H9 (cell line): ENCODE measurements around the gene PRUNE2. TPM values are rescaled to one million over a fixed set of nuclear protein-coding genes. Genes with fewer than 3 reads are reported as not detected.

ENCODE experiments used
- DNase-seq: peaks from one replicate; pipeline ENCODE4 v3.0.0-alpha.2; 2017
- H2AFZ ChIP-seq: one replicate; pipeline ENCODE4 v1.6.1; 2013; ENCODE audit warnings: mild to moderate bottlenecking, low read length, control low read depth, moderate library complexity
- H2AK5ac ChIP-seq: 2 replicates; pipeline ENCODE4 v1.6.1; 2013; ENCODE audit warnings: low read length, control low read depth, mixed read lengths; ENCODE audit not compliant: insufficient read length
- H2BK120ac ChIP-seq: one replicate; pipeline ENCODE4 v1.6.1; 2013; ENCODE audit warnings: low read depth, mild to moderate bottlenecking, low read length, control low read depth, inconsistent platforms; ENCODE audit not compliant: poor library complexity, severe bottlenecking
- H2BK12ac ChIP-seq: 2 replicates; pipeline ENCODE4 v1.6.1; 2013; ENCODE audit warnings: low read length, control low read depth, mixed read lengths, low read depth; ENCODE audit not compliant: insufficient read length
- H2BK15ac ChIP-seq: 2 replicates; pipeline ENCODE4 v1.6.1; 2013; ENCODE audit warnings: low read depth, low read length, control low read depth
- H2BK20ac ChIP-seq: one replicate; pipeline ENCODE4 v1.6.1; 2013; ENCODE audit warnings: low read depth, mild to moderate bottlenecking, low read length, control low read depth, inconsistent platforms; ENCODE audit not compliant: poor library complexity, severe bottlenecking
- H2BK5ac ChIP-seq: 2 replicates; pipeline ENCODE4 v1.6.1; 2013; ENCODE audit warnings: low read length, control low read depth, mixed read lengths; ENCODE audit not compliant: insufficient read length
- H3K14ac ChIP-seq: 2 replicates; pipeline ENCODE4 v1.6.1; 2013; ENCODE audit warnings: low read length, control low read depth; ENCODE audit not compliant: insufficient read depth
- H3K18ac ChIP-seq: 2 replicates; pipeline ENCODE4 v1.6.1; 2013; ENCODE audit warnings: low read depth, mild to moderate bottlenecking, mixed read lengths, low read length, control low read depth; ENCODE audit not compliant: insufficient read length
- H3K23ac ChIP-seq: 2 replicates; pipeline ENCODE4 v1.6.1; 2013; ENCODE audit warnings: low read length, control low read depth, mixed read lengths, low read depth; ENCODE audit not compliant: insufficient read length
- H3K23me2 ChIP-seq: 2 replicates; pipeline ENCODE4 v1.6.1; 2013; ENCODE audit warnings: low read depth, mild to moderate bottlenecking, mixed read lengths, low read length, control low read depth; ENCODE audit not compliant: insufficient read length, poor library complexity, severe bottlenecking
- H3K27ac ChIP-seq: 2 replicates; pipeline ENCODE4 v1.5.1; 2013; ENCODE audit warnings: low read length, control low read depth, mixed read lengths, low read depth; ENCODE audit not compliant: insufficient read length
- H3K27me3 ChIP-seq: 2 replicates; pipeline ENCODE4 v1.6.1; 2013; ENCODE audit warnings: low read length, control low read depth, inconsistent platforms; ENCODE audit not compliant: insufficient read depth
- H3K4ac ChIP-seq: 2 replicates; pipeline ENCODE4 v1.6.1; 2013; ENCODE audit warnings: low read depth, mild to moderate bottlenecking, control low read depth, inconsistent platforms, low read length, moderate library complexity
- H3K4me1 ChIP-seq: 2 replicates; pipeline ENCODE4 v1.6.1; 2013; ENCODE audit warnings: low read length, control low read depth, inconsistent platforms; ENCODE audit not compliant: insufficient read depth
- H3K4me2 ChIP-seq: 2 replicates; pipeline ENCODE4 v1.6.1; 2013; ENCODE audit warnings: low read length, control low read depth, mixed read lengths; ENCODE audit not compliant: insufficient read length, insufficient read depth
- H3K56ac ChIP-seq: 2 replicates; pipeline ENCODE4 v1.6.1; 2013; ENCODE audit warnings: low read depth, mild to moderate bottlenecking, mixed read lengths, low read length, control low read depth; ENCODE audit not compliant: insufficient read length
- H3K79me1 ChIP-seq: 2 replicates; pipeline ENCODE4 v1.6.1; 2013; ENCODE audit warnings: low read depth, mild to moderate bottlenecking, moderate library complexity, low read length, control low read depth, inconsistent platforms; ENCODE audit not compliant: insufficient read depth, poor library complexity, severe bottlenecking
- H3K79me2 ChIP-seq: 2 replicates; pipeline ENCODE4 v1.6.1; 2013; ENCODE audit warnings: low read length, control low read depth, inconsistent platforms; ENCODE audit not compliant: insufficient read depth
- H3K9ac ChIP-seq: 2 replicates; pipeline ENCODE4 v1.6.1; 2013; ENCODE audit warnings: low read length, control low read depth, mixed read lengths; ENCODE audit not compliant: insufficient read length; ENCODE audit errors: extremely low read depth
- H3K9me3 ChIP-seq: one replicate; pipeline ENCODE4 v1.6.1; 2013; ENCODE audit warnings: low read depth, low read length, inconsistent platforms; ENCODE audit not compliant: control insufficient read depth
- H3T11ph ChIP-seq: one replicate; pipeline ENCODE4 v1.6.1; 2013; ENCODE audit warnings: mild to moderate bottlenecking, low read length, control low read depth, inconsistent platforms
- H4K20me1 ChIP-seq: one replicate; pipeline ENCODE4 v1.6.1; 2013; ENCODE audit not compliant: control insufficient read depth, insufficient read length, insufficient read depth
- H4K5ac ChIP-seq: 2 replicates; pipeline ENCODE4 v1.6.1; 2013; ENCODE audit warnings: low read depth, mild to moderate bottlenecking, mixed read lengths, low read length, control low read depth; ENCODE audit not compliant: insufficient read length
- H4K8ac ChIP-seq: replicated peaks from 2 replicates; pipeline ENCODE4 v1.6.1; 2013; ENCODE audit warnings: low read length, control low read depth, mixed read lengths, low read depth; ENCODE audit not compliant: insufficient read length
- H4K91ac ChIP-seq: 2 replicates; pipeline ENCODE4 v1.6.1; 2013; ENCODE audit warnings: low read depth, mild to moderate bottlenecking, moderate library complexity, mixed read lengths, low read length, control low read depth; ENCODE audit not compliant: insufficient read length
- H3K27ac Mint-ChIP-seq, 3 experiments: 2 replicates in 2 of 3; 3 replicates in 1 of 3; pipeline ENCODE4 v1.8.0; 2020 to 2021; ENCODE audit warnings: mixed read lengths in 3 of 3, mild to moderate bottlenecking in 1 of 3, moderate library complexity in 1 of 3
- H3K27me3 Mint-ChIP-seq: 2 replicates; pipeline ENCODE4 v1.8.0; 2021; ENCODE audit warnings: low read depth, mild to moderate bottlenecking, moderate library complexity, mixed read lengths
- H3K36me3 Mint-ChIP-seq, 3 experiments: 2 replicates in 2 of 3; 3 replicates in 1 of 3; pipeline ENCODE4 v1.8.0; 2020 to 2021; ENCODE audit warnings: low read depth in 3 of 3, mixed read lengths in 3 of 3; ENCODE audit not compliant: insufficient read depth in 1 of 3
- H3K4me1 Mint-ChIP-seq, 2 experiments: 2 replicates each; pipeline ENCODE4 v1.8.0; 2020; ENCODE audit warnings: mixed read lengths in 2 of 2
- H3K4me3 Mint-ChIP-seq, 2 experiments: 2 replicates in 1 of 2; 3 replicates in 1 of 2; pipeline ENCODE4 v1.8.0; 2020 to 2021; ENCODE audit warnings: mild to moderate bottlenecking in 2 of 2, mixed read lengths in 2 of 2, moderate library complexity in 1 of 2
- H3K9me3 Mint-ChIP-seq, 2 experiments: 2 replicates in 1 of 2; 3 replicates in 1 of 2; pipeline ENCODE4 v1.8.0; 2020; ENCODE audit warnings: mild to moderate bottlenecking in 2 of 2, mixed read lengths in 2 of 2, moderate library complexity in 1 of 2
- CTCF ChIP-seq: fragments of 200-600 bp; sonication (generic); conservative IDR thresholded peaks from 3 replicates; pipeline ENCODE4 v1.8.0; 2021; ENCODE audit warnings: antibody characterized with exemption, mild to moderate bottlenecking
- WGBS: extraction: QIAGEN DNeasy Blood & Tissue Kit; methylation state at CpG from one replicate; pipeline ENCODE4 v1.1.7; 2013; ENCODE audit warnings: missing lambda C conversion rate, low lambda C conversion rate, mixed read lengths; ENCODE audit not compliant: insufficient read length; ENCODE audit errors: extremely low coverage; 5-methylcytosine and 5-hydroxymethylcytosine counted together
- total RNA-seq: library from RNA; stranded (reverse); gene quantifications from 2 replicates; pipeline ENCODE4 v1.2.1, GENCODE V29; 2021

PRUNE2 gene
- total RNA-seq, 1 experiment from 2014 or later: 12.1 TPM

- no peak overlapping the region for H2BK12ac ChIP-seq
- H3T11ph ChIP-seq: no peak overlapping the region
- no peak overlapping the region for H3K4me2 ChIP-seq
- no peak overlapping the region for H3K27ac ChIP-seq
- H3K14ac ChIP-seq: no peak overlapping the region
- no peak overlapping the region for H3K4ac ChIP-seq
- no peak overlapping the region for H4K8ac ChIP-seq
- H3K9ac ChIP-seq: no peak overlapping the region
- peaks cover 21 to 34% of the 10 kb centered on the region in 2 experiments for H3K4me1 Mint-ChIP-seq
- H3K79me2 ChIP-seq: 0 out of 2 replicates have a peak, but pooled peaks cover 1% of the 10 kb centered on the region
- H2BK5ac ChIP-seq: no peak overlapping the region
- H3K27me3 ChIP-seq: no peaks in the 10 kb centered on the region; the same call in 1 of the 2 replicates
- H2AFZ ChIP-seq: no peak overlapping the region
- H4K5ac ChIP-seq: no peak overlapping the region
- H2BK120ac ChIP-seq: no peak overlapping the region
- peak overlapping the region in 1 of 3 experiments; percentile 41; a peak in 1 of 7 replicates for H3K27ac Mint-ChIP-seq
- H3K18ac ChIP-seq: no peak overlapping the region
- peaks cover 8% of the 10 kb centered on the region for H3K23me2 ChIP-seq
- DNase-seq: no peak
- H3K9me3 ChIP-seq: no peaks in the 10 kb centered on the region
- H3K23ac ChIP-seq: no peak overlapping the region
- no peak overlapping the region for H3K56ac ChIP-seq
- H3K36me3 Mint-ChIP-seq: no peaks in the 10 kb centered on the region; a peak in 1 of 7 replicates
- peaks cover 19% of the 10 kb centered on the region for H3K27me3 Mint-ChIP-seq
- no peaks in the 10 kb centered on the region for H3K9me3 Mint-ChIP-seq
- H2BK15ac ChIP-seq: no peak overlapping the region
- H2AK5ac ChIP-seq: no peak overlapping the region
- no peak overlapping the region for H3K4me3 Mint-ChIP-seq
- H3K4me1 ChIP-seq: peaks cover 4% of the 10 kb centered on the region; the same call in 1 of the 2 replicates
- no peak overlapping the region for H2BK20ac ChIP-seq
- no CpG with 5 or more reads among the region's 3 CpGs for WGBS
- H4K91ac ChIP-seq: no peak overlapping the region
- H3K79me1 ChIP-seq: no peaks in the 10 kb centered on the region
- TF ChIP-seq CTCF: no peak
- no peaks in the 10 kb centered on the region for H4K20me1 ChIP-seq
These were observed 5.0 kb downstream of the PRUNE2 start for GRCh38 chr9:76900884-76901440.
